ENCODE measurements around the gene UFL1.

UFL1 gene

DNA sequence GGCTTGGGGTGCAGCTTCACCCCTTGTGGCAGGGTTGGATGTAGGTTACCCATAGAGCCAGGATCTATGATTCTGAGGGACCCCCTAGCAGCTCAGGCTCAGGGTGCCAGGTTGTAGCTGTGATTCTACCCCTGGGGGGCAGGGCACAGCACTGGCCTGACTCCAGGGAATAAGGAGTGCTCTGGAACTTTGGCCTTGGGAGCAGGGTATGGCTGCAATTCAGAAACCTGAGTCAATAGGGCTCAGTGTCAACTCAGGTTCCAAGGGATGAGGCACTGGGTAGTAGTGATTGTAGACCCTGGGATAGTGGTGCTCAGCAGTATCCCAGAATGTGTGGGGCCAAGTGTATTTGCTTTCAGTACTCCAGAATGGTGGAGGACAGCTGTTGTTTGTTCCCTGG lies 49.9 kb downstream of the UFL1 start:
- in situ Hi-C loops (cut with MboI; ENCODE audit: low sequenced_read_pairs) = no loop called here

DNA sequence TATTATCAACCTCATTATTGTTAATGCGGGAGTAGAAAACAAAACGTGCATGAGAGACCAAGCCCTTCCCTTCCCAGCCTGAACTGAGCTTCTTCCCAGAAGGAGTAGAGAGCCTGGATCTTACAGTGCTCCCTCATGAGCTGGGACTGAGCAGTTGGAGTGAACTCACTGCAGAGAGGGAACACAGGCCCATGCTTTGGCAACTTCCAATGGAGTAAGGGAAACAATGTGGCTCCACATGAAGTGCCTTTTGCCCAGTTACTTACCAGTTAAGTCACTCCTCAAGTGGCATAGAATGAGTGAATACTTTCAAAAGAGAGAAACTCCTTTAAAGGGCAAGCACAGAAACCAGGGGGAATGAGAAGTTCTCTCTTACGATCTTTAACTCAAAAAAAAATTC lies 53.8 kb downstream of the UFL1 start:
- in situ Hi-C loops (cut with MboI; ENCODE audit: low sequenced_read_pairs) = no loop called here

DNA sequence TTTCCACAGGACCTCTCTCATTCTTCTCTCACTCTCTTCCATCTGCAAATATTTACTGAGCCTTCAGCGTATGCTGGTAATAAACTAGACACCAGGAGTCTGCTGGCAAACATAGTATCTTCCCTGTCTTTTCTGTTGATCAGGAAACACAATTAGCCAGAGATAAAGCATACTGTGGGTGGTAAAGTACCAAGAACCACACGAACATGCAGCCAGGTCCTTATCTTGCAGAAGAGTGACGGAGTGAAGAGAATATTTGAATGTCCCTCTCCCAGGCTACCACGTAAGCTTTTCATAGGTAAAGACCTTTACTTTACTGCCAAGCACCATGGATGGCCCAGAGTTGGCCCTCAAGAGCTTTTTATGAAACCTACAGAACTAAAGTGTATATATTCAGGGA lies 54.6 kb downstream of the UFL1 start:
- in situ Hi-C loops (cut with MboI; ENCODE audit: low sequenced_read_pairs) = no loop called here

- in situ Hi-C loops (cut with MboI; ENCODE audit: low sequenced_read_pairs) = no loop called here
Measured at GRCh38 chr6:96582021-96582420, 60.4 kb downstream of the UFL1 start.

- in situ Hi-C loops (cut with MboI; ENCODE audit: low sequenced_read_pairs) = no loop called here
Measured at GRCh38 chr6:96582436-96582835, 60.8 kb downstream of the UFL1 start.

- in situ Hi-C loops (cut with MboI; ENCODE audit: low sequenced_read_pairs) = no loop called here
Measured at GRCh38 chr6:96604420-96604819, 82.8 kb downstream of the UFL1 start.

All from HL-60/S4 (cell line).